HuH-7.5 (cell line): Measurements from ENCODE around the gene MIEN1.
"Not testable (repeated sequence)": the region's sequence is repeated elsewhere in the genome, so short reads cannot be mapped to it uniquely, and the experiment has no call there.

Source experiments
- DNase-seq: peaks from one replicate; pipeline ENCODE4 v3.0.0; 2011; ENCODE audit warnings: low spot score

The MIEN1 gene

GRCh38 chr17:39755554-39756379, 25.4 kb upstream of the MIEN1 start:
- DNase-seq = no peak

DNA sequence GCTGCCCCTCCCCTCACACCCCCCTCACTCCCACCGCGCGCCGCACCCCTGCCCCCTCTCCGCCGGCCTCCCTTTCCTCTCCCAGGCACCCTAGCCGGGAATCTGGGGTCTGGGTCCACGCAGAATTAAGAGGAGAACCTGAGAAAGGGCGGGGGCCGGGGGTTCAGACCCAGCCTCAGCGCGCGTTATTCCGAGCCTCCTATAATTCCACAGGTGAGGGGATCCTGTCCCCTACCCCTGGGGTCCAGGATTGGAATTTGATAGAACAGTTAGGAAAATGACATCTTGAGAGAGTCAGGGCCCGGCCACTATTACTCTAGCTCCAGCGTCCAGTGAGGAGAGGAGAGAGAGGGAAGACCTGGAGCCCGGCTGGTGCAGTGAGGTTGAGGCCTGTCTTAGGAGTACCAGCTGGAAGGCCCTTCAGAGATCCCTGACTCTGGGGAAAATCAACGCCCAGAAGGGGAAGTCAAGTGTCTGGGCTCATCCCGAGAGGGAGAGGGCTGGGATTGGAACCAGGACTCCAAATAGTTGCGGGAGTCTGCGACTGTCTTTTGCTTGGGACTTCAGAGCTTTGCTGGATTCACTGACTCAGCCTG, 24.7 kb upstream of the MIEN1 start:
- DNase-seq = no peak

- peak; percentile 86 for DNase-seq
Measured at GRCh38 chr17:39754161-39754957, 24.0 kb upstream of the MIEN1 start.

DNA sequence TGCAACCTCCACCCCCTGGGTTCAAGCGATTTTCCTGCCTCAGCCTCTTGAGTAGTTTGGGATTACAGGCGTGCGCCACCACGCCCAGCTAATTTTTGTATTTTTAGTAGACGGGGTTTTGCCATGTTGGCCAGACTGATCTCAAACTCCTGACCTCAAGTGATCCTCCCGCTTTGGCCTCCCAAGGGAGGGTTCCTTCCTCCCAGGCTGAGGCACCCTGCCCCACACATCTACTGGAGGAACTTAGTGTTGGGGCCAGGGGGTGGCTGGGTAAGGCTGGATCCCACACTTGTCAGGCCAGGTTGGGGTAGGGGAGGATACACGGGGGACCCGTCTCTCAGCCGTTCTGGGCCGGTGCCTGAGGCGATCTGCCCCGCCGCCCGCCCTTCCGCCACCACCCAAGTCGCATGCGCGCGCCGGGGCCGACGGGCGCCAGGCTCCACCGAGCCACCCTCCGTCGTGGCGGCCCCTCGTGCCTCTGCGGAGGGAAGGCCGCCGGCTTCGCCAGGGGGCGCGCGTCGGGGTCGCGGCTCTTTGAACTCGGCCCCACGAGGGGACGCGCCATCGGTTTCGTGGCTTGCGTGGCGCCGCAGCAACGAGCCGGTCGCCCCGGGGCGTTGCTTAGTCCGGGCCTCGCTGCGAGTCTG, 23.3 kb upstream of the MIEN1 start:
- peak; percentile 55 for DNase-seq

GRCh38 chr17:39752241-39752881, 22.0 kb upstream of the MIEN1 start:
- no peak for DNase-seq

DNA sequence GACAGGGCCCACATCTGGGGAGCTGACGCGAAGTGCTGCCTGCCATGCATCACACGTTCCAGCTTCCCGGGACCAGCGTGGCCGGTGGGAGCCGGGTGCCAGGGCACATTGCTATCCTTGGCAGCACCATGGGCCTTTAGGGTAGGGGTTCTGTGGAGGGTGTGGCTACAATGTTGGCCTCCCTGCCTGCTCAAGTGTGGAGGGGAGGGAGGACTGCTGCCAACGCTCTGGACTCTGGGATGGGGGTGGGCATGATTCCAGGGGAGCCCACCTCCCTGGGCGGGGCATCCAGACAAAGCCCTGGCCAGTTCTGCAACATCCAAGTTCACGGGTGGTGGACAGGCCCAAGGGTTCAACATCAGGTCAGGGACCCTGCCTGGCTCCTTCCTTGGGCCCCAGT, 21.3 kb upstream of the MIEN1 start:
- no peak for DNase-seq

DNA sequence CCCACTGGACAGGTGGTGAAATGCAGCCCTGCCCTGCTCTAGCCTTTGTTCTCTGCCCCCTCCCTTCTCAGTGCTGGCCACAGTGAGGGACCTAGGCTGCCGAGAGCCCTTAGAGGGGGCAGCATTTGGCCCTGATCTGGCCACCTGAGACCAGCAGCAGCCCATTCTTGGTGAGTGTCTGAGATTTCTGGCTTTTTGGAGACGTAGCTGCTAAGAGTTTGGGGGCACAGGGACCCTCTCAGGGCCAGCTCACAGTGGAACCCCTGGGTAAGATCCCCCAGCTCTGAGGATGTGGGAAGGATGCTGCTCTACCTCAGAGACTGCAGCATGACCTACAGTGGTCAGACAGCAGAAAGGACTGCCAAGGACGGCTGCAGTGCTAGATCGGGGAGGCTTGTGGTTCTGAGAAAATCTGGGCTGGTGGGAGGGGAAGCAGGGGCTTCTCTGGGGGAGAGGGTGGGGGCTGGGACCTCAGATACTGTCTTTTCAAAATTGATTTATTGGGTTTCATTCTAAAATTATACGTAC, 20.7 kb upstream of the MIEN1 start:
- no peak for DNase-seq

DNA sequence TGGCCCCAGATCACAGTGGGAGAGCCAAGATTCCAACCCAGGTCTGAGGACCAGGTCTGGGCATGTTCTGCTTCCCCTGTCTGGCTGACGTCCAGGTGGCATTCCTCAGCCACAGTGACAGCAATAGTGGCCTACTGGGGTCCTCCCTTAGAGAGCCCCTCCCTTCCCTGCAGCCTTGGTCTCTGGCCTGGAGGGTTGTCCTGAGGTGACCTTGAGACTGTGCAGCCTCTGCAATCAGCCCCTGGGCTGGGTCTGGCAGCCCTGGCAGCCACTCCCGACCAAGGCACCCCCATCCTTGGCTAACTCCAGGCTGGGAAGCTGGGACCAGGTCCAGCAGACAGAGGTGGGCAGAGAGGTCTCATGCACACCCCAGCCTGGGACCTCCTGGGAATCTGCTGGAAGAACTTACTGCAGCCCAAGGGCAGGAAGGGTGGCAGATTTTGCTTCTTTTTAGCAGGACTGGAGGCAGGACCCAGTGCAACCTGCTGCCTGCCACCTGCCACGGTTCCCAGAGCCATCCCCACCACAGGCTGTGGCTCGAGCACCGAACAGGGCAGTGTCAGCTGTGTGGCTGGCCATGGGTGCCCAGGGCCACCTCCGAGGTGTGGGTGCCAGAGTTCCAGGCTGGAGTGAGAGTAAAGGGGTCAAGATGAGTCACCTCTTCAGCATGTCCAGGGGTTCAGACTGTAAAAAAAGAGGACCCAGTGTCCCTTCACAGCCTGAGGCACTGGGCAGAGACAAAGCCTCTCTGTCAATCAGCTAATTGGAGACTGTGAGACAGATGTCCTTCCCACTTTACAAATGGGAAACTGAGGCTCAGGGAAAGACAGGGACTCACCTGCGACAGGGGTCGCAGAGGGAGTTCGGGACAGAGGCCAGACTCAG, 20.0 kb upstream of the MIEN1 start:
- no peak for DNase-seq

- not testable (repeated sequence) for DNase-seq
Measured at GRCh38 chr17:39748444-39749034, 18.2 kb upstream of the MIEN1 start.

GRCh38 chr17:39747745-39748144, 17.4 kb upstream of the MIEN1 start:
- no peak for DNase-seq

GRCh38 chr17:39746145-39746461, 15.8 kb upstream of the MIEN1 start:
- no peak for DNase-seq

GRCh38 chr17:39745335-39746144, 15.2 kb upstream of the MIEN1 start:
- DNase-seq = no peak

DNA sequence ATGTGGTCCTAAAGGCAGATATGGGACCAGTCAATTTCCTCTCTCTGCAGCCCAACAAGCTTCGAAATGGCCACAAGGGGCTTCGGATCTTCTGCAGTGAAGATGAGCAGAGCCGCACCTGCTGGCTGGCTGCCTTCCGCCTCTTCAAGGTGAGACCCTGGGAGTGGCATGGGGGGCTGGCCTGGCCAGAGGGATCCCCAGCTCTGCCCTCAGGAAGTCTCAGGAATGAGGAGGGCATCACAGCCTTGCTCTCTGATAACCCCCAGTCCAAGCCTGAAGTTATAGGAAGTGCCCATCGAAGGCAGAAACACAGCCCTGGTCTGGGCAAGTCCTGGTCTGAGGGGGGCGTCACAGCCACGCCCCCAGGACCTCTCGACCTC, 14.5 kb upstream of the MIEN1 start:
- DNase-seq = no peak

- no peak for DNase-seq
Measured at GRCh38 chr17:39744075-39744835, 13.9 kb upstream of the MIEN1 start.

DNA sequence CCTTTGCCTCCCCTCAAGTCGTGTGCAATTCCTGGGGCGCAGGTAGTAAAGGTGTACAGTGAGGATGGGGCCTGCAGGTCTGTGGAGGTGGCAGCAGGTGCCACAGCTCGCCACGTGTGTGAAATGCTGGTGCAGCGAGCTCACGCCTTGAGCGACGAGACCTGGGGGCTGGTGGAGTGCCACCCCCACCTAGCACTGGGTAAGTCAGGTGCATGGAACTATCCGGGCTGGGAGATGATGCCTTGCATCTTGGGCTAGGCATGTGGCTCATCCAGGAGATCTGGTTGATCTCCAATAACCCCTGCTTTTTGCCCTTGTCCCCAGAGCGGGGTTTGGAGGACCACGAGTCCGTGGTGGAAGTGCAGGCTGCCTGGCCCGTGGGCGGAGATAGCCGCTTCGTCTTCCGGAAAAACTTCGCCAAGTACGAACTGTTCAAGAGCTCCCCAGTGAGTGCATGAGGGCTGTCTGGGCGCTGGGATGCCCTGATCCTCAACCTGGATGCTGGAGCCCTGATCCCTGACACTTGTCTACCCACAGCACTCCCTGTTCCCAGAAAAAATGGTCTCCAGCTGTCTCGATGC, 12.6 kb upstream of the MIEN1 start:
- no peak for DNase-seq

- no peak for DNase-seq
Measured at GRCh38 chr17:39742126-39742855, 12.0 kb upstream of the MIEN1 start.

GRCh38 chr17:39740357-39741111, 10.2 kb upstream of the MIEN1 start:
- DNase-seq = no peak
